GM19397 (cell line): ENCODE measurements around the gene NLN.
"Not testable (repeated sequence)": the region's sequence is repeated elsewhere in the genome, so short reads cannot be mapped to it uniquely, and the experiment has no call there.

Experiments used
- ATAC-seq: cut with Tn5 transposase; IDR thresholded peaks from one replicate; pipeline ENCODE4 v1.9.1; 2021; ENCODE audit warnings: mild to moderate bottlenecking, moderate library complexity; ENCODE audit not compliant: unreplicated experiment

Gene NLN

DNA sequence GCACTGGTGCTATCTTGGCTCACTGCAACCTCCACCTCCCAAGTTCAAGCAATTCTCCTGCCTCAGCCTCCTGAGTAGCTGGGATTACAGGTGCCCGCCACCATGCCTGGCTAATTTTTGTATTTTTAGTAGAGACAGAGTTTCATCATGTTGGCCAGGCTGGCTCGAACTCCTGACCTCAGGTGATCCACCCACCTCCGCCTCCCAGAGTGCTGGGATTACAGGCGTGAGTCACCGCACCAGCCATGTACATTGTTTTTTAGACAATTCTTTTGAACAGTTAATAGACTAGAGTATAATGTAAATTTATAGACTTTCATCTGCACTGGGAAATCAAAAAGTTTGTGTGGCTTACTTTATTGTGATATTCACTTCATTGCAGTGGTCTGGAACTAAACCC, 85.5 kb downstream of the NLN start:
- ATAC-seq = not testable (repeated sequence)

DNA sequence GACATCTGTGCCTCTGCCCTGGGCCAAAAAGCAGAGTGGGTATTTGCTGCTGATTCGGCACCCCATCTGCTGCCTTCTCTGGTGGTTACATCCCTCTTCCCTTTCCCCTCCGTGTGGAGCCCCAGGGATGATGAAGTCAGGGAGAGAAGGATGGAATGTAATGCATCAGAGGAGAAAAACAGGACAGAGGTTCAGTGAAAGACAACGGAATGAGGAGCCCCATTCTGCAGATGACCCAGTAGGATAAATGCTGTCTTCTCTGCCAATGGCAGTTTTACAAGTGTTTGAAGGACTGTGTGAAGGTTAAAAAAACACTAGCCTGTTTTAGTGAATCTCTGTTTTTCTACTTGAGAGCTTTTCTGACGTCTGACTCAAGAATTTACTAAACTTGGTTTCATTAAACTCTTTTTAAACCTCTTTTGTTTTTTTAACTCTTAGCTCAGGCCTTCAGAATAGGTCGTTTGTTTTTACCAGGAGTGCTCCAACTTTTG, 86.3 kb downstream of the NLN start:
- no peak for ATAC-seq

DNA sequence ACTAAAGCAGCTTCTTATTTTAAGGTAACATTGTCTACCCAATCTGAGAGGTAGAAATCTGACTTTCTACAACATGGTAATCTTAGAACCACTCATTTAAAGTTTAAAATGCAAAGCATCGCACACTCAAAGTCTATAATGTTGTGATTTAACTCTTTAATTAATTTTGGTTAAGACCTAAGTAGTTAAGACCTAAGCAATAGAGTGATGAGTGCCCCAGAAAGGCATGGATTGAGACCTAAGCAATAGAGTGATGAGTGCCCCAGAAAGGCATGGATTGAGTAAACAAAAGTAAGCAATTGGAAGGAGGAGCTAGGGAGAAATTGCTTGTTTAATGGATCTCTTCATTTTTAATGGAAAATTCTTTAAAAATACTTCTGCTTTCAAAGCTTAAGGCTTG, 86.8 kb downstream of the NLN start:
- ATAC-seq = no peak

DNA sequence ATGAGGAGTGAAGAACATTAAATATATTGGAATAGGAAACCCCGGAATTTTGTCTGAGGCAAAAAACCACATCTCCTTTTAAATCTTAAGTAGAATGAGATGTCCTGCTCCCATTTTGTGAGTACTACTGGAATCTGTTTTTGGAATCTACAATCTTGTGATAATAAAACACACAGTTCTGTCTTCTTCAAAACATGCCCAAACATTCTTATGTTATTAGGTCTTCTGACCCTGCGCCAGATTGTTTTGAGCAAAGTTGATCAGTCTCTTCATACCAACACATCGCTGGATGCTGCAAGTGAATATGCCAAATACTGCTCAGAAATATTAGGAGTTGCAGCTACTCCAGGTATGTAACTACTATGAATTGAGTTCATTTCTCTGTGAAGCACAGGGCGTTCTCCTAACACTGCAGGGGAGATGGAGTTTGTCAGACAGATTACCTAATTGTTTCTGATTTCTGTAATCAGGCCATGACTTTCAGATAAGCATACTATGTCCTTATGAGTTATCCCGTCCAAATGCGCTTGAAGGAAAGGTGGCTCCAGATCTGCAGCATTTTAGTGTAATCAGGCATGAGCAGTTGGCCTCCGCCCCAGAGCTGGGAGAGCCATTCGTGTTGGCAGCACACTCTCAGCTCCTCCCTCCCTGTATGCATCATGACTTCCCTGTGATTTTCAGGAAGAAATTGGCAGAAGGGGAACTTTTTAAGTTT, 88.0 kb downstream of the NLN start:
- no peak for ATAC-seq

DNA sequence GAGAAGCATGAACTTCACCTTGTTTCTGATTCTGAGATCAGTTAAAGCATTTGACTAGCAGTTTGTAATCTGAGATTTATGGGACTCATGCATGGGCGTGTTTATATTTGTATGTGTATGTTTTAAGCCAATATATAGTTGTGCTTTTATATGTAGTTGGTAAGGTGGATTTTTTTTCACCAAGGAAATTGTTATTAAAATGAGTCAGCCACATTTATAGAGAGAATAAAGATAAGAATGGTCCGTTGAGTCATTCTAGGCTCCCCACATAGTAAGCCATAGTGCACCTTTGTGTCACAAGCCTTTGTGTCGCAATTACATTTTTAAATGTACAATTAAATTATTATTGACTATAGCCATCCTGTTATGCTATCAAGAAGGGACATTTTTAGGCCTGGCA, 89.0 kb downstream of the NLN start:
- no peak for ATAC-seq

DNA sequence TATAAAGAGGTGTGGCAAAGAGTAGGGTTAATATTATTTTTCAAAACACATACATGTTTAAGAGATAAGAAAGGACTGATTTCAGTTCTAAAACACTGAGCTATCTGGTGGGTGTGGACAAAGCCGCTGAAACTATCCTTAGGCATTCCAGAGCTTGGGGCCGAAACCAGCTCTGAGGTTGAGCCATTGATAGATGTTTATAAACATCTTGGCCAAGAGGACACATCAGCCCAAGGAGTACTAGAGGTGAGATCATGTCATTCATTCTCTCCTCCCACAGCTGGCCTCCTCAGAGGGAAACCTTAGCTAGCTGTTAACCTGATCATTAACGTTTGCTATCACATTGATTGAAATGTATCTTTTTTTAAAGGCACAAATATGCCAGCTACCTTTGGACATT, 89.9 kb downstream of the NLN start:
- no peak for ATAC-seq

DNA sequence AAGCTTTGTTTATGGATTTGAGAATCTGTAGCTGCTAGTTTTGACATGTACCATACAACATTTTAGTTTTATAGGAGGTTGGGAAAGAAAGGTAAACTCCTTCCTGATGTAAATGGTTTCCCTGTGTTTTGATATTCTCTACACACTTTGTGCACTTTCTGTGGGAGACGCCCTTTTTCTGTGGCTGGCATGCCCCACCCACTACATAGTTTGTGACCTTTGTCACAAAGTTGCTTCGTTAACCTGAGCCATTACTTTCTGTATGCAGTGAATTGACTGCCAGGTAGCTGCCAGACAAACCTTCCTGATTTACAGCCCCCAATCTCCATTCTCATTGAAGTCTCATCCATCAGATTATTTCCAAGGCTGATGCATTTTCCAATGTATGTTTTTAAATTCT, 90.6 kb downstream of the NLN start:
- ATAC-seq = no peak

DNA sequence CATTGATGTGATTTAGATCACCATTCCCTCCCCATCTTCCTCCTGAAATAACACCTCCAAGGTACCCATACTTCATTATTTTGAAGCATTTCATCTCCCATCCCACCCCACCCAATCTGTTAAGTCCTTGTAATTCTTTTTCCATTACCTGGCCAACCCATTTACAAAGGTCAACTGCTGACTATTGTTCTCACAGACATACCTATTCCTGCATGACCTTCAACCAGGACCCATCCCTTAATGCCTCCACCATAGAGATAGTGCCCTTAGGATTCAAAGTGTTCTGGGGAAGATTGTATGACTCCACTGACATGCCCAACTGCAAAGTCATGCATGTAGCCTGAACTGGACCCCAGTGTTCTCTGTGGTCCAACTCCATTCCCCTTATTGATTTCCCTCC, 91.2 kb downstream of the NLN start:
- ATAC-seq = no peak

DNA sequence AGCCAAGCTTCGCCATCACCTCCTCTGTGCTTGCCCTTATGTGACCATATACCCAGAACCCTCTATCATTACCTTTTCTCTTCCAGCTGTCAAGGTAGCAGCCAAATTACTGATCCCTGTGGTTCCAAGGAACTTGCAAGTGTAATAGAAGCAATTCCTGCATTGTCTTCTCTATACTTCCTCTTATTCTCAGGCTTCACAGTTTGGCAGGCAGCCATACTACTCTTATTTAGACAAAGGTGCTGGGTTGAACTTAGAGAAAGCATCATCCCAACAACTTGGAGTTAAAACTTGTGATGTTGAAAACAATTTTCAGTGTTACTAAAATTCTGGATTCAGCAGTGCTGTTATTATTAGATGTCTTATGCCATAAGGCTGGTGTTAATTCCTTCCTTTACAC, 93.2 kb downstream of the NLN start:
- ATAC-seq = no peak

DNA sequence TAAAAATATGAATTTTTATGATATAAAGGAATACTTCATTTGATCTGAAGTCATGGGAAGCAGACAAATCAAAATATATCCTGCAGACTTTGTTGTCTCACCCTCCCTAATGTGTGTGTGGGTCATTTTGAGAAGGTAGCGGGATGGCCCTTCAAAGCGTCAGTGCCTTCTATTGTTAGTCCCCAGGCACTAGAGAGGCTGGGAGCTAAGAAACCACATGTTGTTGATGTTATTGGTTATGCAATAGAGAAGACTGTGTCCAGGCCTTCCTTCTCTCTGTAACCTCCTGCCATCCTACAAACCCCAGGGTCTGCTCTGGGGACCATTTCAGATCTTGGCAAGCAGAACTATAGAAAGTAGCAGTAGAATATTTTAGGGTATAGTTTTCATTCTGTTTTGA, 94.7 kb downstream of the NLN start:
- ATAC-seq = no peak

DNA sequence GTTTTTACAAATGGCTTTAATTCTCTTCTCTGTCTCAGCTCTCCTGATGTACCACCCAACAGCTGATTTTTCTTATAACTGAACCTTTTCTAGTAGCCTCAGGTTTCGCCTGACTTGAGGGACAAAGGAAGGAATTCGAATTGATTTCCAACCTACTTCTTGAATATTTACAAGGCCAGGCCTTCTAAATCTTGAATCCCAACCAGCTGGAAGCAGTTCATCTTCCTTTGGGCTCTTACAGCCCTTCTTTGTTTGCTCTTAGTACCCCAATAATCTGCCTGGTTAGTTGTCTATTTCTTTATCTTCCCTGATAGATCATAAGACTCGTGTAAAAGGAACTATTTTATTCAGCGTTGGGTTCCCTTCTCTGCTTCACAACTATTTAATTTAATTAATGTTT, 95.9 kb downstream of the NLN start:
- no peak for ATAC-seq

DNA sequence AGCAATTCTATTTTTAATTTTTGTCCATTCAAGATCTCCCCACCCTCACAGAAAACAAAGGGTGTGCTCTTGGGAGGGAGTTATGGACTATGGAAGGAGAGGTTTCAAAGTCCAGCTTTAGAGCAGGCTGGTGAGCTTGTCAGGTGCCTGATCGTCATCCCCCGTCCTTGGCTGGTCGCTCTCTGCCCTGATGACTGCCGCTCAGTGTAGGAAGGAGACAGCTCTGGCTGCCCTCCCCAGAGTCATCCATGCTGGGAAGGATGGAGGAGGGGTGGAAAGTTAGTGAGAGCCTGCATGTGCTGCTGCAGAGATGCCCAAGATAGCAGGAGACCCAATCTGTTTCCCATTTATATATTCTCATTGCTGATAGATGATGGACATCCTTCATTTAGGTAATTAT, 96.6 kb downstream of the NLN start:
- no peak for ATAC-seq

DNA sequence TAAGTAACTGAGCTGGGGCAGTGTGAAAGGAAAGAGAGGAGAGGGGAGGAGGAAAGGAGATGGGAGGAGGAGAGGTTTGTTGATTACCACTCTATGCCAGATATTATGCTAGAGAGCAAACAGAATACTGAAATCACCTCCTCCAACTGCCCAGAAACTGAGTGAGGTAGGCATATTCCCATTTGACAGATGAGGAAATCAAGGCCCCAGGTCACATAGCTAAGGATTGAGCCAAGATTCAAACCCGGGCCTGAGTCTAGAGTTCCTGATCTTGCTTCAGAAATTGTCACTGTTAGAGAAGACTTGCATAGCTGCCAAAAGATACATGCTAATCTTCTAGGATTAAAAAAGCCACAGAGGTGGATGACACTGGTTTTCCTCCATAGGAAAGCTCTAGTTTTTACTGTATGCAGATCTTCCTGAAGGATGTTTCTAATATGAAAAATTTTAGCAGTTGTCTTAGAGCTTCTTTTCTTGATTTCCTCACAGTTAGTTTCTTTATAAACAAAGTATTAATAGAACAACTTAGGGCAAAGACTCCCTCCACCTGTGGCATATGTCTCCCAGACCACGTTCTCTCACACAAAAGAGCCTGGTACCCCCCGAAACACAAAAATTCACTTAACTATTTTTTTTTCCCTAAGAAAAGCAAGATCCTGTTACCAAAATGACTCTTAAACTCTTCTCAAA, 97.4 kb downstream of the NLN start:
- no peak for ATAC-seq

DNA sequence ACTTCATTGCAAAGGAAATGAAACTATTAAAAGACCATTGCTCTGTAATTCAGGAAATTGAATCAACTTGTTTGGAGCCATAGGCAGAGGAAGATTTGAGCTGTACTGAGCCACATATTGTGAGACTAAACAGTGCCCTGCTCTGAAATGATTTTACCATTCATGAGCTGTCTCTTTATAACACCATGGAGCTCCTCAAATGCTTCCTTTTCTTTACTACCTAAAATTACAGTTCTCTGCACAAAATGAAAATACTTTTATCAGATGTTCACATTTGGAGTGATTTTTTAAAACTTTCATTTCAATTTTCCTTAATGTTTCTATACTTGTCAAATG, 97.9 kb downstream of the NLN start:
- no peak for ATAC-seq

DNA sequence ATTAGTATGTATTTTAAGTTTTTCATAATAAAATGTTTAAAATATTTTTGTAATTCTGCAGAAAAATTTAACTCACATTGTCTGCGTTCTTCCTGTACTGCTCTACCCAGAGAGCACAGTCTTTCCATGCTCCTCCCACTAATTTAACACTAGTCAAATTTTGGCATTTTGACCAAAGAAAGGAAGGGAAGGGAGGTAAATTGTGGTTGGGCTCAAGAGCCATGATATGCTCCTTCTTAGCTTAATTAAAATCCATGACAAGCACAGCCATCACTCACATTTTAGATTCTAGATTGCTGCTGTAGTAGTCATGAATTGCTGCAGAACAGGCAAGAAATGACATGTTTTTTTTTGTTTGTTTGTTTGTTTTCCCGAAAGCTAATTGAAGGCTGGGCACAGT, 98.4 kb downstream of the NLN start:
- ATAC-seq = no peak

DNA sequence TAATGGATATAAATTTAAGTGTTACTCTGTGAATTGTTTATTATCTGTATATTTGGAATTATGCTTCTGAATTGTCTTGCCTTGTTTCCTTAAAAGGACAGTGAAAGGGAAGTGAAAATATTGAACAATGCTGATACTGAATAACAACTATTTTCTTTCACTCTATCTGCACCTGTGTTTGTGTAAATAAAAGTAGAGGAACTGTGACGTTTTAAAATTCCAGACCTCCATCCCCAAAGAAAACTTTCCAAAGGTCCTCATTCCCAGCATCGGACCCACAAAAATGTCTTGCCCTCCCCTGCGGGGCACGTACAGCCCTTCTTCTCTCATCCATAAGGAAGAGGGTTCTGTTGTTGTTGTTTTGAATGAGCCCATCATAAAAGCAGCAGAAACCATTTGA, 100.0 kb downstream of the NLN start:
- ATAC-seq = no peak

DNA sequence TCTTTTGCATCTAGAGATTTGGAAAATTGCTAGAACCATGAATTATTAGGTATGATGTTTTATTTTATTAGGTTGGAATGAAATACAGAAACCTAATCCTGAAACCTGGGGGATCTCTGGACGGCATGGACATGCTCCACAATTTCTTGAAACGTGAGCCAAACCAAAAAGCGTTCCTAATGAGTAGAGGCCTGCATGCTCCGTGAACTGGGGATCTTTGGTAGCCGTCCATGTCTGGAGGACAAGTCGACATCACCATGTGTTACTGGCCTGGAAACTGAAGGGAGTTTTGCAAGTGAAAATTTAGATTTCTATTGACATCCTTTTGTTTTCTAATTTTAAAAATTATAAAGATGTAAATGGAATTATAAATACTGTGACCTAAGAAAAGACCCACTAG, 100.7 kb downstream of the NLN start:
- ATAC-seq = no peak

DNA sequence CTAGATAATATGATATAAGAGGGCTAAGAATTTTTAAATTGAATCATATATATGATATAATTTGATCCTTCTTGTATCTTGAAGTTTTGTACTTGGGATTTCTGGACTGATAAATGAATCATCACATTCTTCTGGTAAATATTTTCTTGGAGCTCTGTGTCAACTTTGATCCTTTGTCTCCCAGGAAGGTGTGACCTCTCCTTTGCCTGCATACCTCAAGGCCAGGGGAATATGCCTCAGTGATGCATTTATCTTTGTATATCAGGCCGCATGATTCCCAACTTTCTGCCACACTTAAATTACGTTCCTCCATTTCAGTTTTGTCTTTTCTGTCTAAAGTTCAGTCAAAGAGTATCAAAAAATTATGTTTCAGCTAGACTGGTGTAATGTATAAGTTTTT, 101.2 kb downstream of the NLN start:
- ATAC-seq = no peak

DNA sequence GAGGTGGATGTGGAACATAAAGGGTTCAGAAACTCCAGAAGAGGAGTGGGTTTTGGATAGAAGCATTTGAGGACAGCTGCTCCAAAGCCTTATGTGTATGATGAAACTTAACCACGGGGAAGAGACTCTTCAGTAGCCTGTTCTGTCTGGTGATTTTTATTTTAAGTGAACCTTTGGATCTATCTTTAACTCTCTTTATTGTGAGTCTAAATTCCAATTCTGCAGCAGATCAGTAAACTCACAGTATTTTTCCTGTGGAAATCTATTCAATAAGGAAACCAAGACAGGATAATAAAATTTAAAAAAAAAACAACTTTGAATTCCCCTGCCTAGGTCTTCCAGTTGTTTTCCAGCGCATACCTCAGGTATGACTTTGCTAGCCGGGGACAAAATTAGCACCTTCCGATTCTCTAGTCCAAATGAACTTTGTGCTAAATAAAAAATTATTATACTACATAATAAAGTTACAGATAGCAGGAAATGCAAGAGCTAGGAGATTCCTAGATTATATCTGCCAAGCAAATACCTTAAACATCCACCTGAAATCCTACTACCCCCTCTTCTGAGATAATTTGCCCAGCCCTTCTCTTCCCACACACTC, 101.9 kb downstream of the NLN start:
- ATAC-seq = no peak

DNA sequence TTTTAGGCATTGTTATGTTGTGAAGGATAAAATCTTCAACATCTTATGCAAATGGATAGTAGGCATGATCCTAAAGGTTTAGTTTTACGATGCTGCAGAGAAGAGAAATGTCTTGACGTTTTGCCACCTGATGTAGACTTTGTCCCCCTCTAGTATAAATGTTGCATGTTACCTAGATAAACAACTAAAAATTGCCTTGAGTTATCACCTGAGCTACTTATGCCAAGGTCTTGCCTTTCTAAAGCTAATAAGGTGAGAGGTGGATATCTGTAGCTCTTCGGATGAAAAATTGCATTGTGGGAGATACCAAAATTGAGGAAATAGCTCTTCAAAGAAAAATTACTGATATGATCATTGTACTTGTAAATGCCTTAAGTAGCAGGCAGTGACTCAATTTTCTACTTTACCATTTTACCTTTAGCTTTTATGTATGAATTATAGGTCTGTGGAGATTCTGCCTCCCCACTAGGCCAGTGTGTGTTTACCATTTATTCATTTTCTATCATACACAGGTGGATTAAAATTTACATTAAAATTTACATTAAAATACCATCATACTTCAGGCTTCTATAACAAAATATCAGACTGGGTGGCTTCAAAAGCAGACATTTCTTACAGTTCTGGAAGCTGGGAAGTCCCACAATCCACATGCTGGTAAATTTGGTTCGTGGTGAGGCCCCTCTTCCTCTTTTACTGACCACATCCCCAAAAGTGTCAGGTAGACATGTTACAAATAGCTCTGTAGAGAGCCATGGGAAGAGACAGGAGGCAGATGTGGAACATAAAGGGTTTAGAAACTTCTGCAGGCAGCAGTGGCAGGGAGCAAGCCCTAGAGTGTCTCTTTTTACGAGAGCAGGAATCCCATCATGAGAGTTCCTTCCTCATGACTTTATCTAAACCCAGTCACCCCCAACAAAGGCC, 103.7 kb downstream of the NLN start:
- ATAC-seq = peak; percentile 53
